ENCODE data around the gene JUND. TPM values are rescaled to one million over a fixed set of nuclear protein-coding genes. Genes with fewer than 3 reads are reported as not detected.

JUND gene
- total RNA-seq, 5 donors from 2014 or later (not counting 1 experiment from before 2014, with no cell fraction given), result 247 to 1,161 (median 272) TPM

DNA sequence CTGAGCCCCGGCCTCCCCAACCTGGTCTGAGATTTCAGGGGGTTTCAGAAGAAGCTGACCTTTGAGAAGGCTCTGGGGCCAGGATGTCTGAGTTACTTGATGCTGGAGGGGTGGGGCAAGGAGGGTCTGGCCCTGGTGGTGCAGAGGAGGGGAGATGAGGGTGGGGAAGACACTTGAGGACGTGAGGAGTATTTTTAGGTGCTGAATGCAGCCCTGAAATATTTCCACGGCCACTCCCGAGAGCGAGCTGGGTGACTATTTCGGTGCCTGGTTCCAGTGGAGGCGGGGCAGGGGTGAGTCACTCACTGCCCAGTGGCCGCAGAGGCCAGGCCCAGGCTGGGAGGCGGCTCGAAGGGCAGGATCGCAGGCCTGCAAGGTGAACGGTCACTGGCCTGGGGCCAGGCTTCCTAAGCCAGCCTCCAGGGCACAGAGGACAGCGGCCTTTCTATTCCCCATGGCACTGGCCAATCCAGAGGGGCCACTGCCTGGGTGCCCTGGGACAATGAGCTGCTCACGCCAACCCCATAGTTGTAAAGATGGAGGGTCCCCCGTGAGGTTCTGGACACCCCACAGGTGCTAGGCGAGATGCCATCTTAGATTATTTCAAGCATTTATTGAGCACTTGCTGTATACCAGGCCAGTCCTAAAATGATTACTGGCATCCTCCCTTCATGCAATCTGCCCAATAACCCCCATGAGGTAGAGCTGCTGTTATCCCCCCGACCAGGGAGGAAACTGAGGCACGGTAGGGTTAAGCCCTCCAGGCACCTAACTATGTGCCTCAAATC, 19.7 kb upstream of the JUND start:
- POLR2A ChIA-PET, result interaction anchor here (0.6 to 1.0 kb wide), 2 partner anchors 19 to 24 kb away, joined by 3 read pairs; partner anchors contain the start of gene JUND (in 1 of the 2)
- whole genome bisulfite sequencing (ENCODE audit: insufficient coverage), result 89% methylated on average over 15 of the region's 18 CpGs
- H3K4me3 Mint-ChIP-seq, result peak overlapping the region in 1 of 3 donors; percentile 16
- CTCF ChIA-PET, result no interaction called here
- H3K27ac Mint-ChIP-seq, result peak overlapping the region; percentile 75 to 80
- Histone ChIP-seq H3K4me1 (ENCODE audit: control insufficient read depth in 1 of 2, extremely low read depth in 1 of 2, insufficient read depth in 2 of 2, low read length in 2 of 2) (peaks cover 15 to 48% of the 10 kb centered on the region in 2 experiments), H3K9me3 (no peaks in the 10 kb centered on the region), H3K36me3 (ENCODE audit: control insufficient read depth in 2 of 2, extremely low read depth in 1 of 2, insufficient read depth in 1 of 2, low read length in 1 of 2) (peaks cover 0 to under 1% of the 10 kb centered on the region in 2 donors), H3K27me3 (replicated peaks in 1 of 2; ENCODE audit: control insufficient read depth in 2 of 2, extremely low read depth in 1 of 2, insufficient read depth in 2 of 2, low read length in 1 of 2) (no peaks in the 10 kb centered on the region), H3K27ac (ENCODE audit: low read length) (peak overlapping the region; percentile 96), H3K4me3 (ENCODE audit: control insufficient read depth in 1 of 2, extremely low read depth in 1 of 2, low read length in 1 of 2) (no peak overlapping the region)
- H3K9me3 Mint-ChIP-seq, result no peaks in the 10 kb centered on the region
- H3K36me3 Mint-ChIP-seq, result no peaks in the 10 kb centered on the region
- DNase-seq (no peak), ATAC-seq (replicated peaks in 1 of 4) (no peak)
- no peaks in the 10 kb centered on the region for H3K27me3 Mint-ChIP-seq
- H3K4me1 Mint-ChIP-seq, result peaks cover 27 to 49% (median 37%) of the 10 kb centered on the region in 3 donors

DNA sequence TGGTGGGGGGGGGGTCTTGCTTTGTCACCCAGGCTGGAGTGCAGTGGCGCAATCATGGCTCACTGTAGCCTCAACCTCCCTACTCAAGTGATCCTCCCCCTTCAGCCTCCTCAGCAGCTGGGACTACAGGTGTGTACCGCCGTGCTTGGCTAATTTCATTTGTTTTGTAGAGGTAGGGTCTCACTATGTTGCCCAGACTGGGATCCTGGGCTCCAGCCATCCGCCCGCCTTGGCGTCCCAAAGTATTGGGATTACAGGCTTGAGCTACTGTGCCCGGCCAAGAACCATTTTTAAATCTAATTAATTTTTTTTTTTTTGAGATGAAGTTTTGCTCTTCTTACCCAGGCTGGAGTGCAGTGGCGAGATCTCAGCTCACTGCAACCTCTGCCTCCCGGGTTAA, 18.2 kb upstream of the JUND start:
- peaks cover 4 to 39% of the 10 kb centered on the region in 2 experiments for H3K4me1 ChIP-seq (ENCODE audit: control insufficient read depth in 1 of 2, extremely low read depth in 1 of 2, insufficient read depth in 2 of 2, low read length in 2 of 2)
- ChIA-PET POLR2A (no interaction called here), CTCF (no interaction called here)
- no peaks in the 10 kb centered on the region for H3K36me3 ChIP-seq (ENCODE audit: control insufficient read depth in 2 of 2, extremely low read depth in 1 of 2, insufficient read depth in 1 of 2, low read length in 1 of 2)
- Mint-ChIP-seq H3K27ac (peak overlapping the region in 1 of 2 donors; percentile 43), H3K4me1 (peaks cover 24 to 45% (median 30%) of the 10 kb centered on the region in 3 donors), H3K9me3 (no peaks in the 10 kb centered on the region), H3K4me3 (no peak overlapping the region), H3K27me3 (no peaks in the 10 kb centered on the region), H3K36me3 (no peaks in the 10 kb centered on the region)
- H3K27me3 ChIP-seq (replicated peaks in 1 of 2; ENCODE audit: control insufficient read depth in 2 of 2, extremely low read depth in 1 of 2, insufficient read depth in 2 of 2, low read length in 1 of 2), result no peaks in the 10 kb centered on the region
- H3K9me3 ChIP-seq, result no peaks in the 10 kb centered on the region
- ATAC-seq (replicated peaks in 1 of 4) (no peak), DNase-seq (no peak)
- no peak overlapping the region for H3K27ac ChIP-seq (ENCODE audit: low read length)
- H3K4me3 ChIP-seq (ENCODE audit: control insufficient read depth in 1 of 2, extremely low read depth in 1 of 2, low read length in 1 of 2), result no peak overlapping the region
- 92% methylated on average over 2 of the region's 9 CpGs for WGBS (ENCODE audit: insufficient coverage)

DNA sequence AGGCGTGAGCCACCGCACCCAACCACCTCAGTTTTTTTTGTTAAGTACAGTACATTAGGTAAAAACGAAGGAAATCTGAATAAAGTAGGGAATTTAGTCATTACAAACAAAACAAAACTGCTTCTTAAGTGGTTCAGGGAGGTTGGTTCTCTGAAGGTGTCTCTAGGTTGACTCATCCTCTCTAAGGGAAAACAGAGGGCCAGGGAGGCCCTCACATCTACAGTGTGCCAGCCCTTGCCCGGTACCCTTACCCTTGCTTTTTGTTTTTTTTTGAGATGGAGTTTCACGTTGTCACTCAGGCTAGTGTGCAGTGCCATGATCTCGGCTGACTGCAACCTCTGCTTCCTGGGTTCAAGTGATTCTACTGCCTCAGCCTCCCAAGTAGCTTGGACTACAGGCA, 17.2 kb upstream of the JUND start:
- no peak for ATAC-seq (replicated peaks in 1 of 4)
- Histone ChIP-seq H3K27ac (ENCODE audit: low read length) (no peak overlapping the region), H3K9me3 (no peaks in the 10 kb centered on the region), H3K4me1 (ENCODE audit: control insufficient read depth in 1 of 2, extremely low read depth in 1 of 2, insufficient read depth in 2 of 2, low read length in 2 of 2) (peaks cover 4 to 40% of the 10 kb centered on the region in 2 experiments), H3K27me3 (replicated peaks in 1 of 2; ENCODE audit: control insufficient read depth in 2 of 2, extremely low read depth in 1 of 2, insufficient read depth in 2 of 2, low read length in 1 of 2) (no peaks in the 10 kb centered on the region), H3K36me3 (ENCODE audit: control insufficient read depth in 2 of 2, extremely low read depth in 1 of 2, insufficient read depth in 1 of 2, low read length in 1 of 2) (no peaks in the 10 kb centered on the region), H3K4me3 (ENCODE audit: control insufficient read depth in 1 of 2, extremely low read depth in 1 of 2, low read length in 1 of 2) (no peak overlapping the region)
- DNase-seq, result no peak
- ChIA-PET POLR2A (interaction anchor here in 1 of 2 donors (0.6 kb wide), 1 partner anchor 22 kb away, joined by 3 read pairs; no protein-coding TSS in a partner anchor), CTCF (no interaction called here)
- Mint-ChIP-seq H3K9me3 (no peaks in the 10 kb centered on the region), H3K4me1 (peaks cover 24 to 46% (median 31%) of the 10 kb centered on the region in 3 donors), H3K27ac (peak overlapping the region; percentile 46 to 52), H3K4me3 (no peak overlapping the region), H3K36me3 (no peaks in the 10 kb centered on the region), H3K27me3 (no peaks in the 10 kb centered on the region)
- 35% methylated on average over 3 of the region's 6 CpGs for WGBS (ENCODE audit: insufficient coverage)

DNA sequence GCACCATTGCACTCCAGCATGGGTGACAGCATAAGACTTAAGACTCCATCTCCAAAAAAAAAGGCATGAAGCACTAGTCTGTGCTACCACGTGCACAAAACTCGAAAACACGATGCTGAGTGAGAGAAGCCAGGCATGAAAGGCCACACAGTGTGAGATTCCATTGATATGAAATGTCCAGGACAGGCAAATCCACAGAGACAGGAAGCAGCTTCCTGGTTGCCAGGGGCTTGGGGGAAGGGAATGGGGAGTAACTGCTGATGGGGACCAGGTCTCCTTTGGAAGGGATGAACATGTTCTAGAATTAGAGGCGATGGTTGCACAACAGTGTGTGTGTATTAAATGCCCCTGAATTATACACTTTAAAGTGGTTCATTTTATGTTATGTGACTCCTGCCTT, 15.9 kb upstream of the JUND start:
- ATAC-seq (replicated peaks in 1 of 4), result no peak
- H3K36me3 Mint-ChIP-seq, result no peaks in the 10 kb centered on the region
- Histone ChIP-seq H3K27me3 (replicated peaks in 1 of 2; ENCODE audit: control insufficient read depth in 2 of 2, extremely low read depth in 1 of 2, insufficient read depth in 2 of 2, low read length in 1 of 2) (no peaks in the 10 kb centered on the region), H3K4me1 (ENCODE audit: control insufficient read depth in 1 of 2, extremely low read depth in 1 of 2, insufficient read depth in 2 of 2, low read length in 2 of 2) (peaks cover 2 to 40% of the 10 kb centered on the region in 2 experiments), H3K9me3 (no peaks in the 10 kb centered on the region), H3K36me3 (ENCODE audit: control insufficient read depth in 2 of 2, extremely low read depth in 1 of 2, insufficient read depth in 1 of 2, low read length in 1 of 2) (no peaks in the 10 kb centered on the region), H3K4me3 (ENCODE audit: control insufficient read depth in 1 of 2, extremely low read depth in 1 of 2, low read length in 1 of 2) (no peak overlapping the region), H3K27ac (ENCODE audit: low read length) (no peak overlapping the region)
- WGBS (ENCODE audit: insufficient coverage), result 90% methylated on average over 3 of the region's 4 CpGs
- CTCF ChIA-PET, result no interaction called here
- H3K4me1 Mint-ChIP-seq, result peaks cover 27 to 52% (median 34%) of the 10 kb centered on the region in 3 donors
- POLR2A ChIA-PET, result no interaction called here
- H3K27ac Mint-ChIP-seq, result peak overlapping the region in 1 of 2 donors; percentile 55
- DNase-seq, result no peak
- H3K9me3 Mint-ChIP-seq, result no peaks in the 10 kb centered on the region
- H3K4me3 Mint-ChIP-seq, result peak overlapping the region in 1 of 3 donors; percentile 24
- H3K27me3 Mint-ChIP-seq, result no peaks in the 10 kb centered on the region

DNA sequence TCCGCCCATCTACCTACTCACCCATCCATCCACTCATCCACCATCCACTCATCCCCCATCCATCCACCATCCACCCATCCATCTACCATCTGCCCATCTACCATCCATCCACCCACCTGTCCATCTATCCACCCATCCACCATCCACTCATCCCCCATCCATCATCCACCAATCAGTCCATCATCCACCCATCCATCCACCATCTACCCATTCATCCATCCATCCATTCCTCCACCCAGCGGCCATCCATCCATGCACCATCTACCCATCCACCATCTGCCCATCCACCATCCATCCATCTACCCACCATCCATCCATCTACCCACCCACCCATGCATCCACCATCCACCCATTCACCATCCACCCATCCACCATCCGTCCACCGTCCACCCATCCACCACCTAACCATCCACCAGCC, 13.6 kb upstream of the JUND start:
- CTCF ChIA-PET, result no interaction called here
- peak overlapping the region; percentile 87 to 89 for H3K27ac Mint-ChIP-seq
- Histone ChIP-seq H3K27ac (ENCODE audit: low read length) (peak overlapping the region; percentile 100), H3K27me3 (replicated peaks in 1 of 2; ENCODE audit: control insufficient read depth in 2 of 2, extremely low read depth in 1 of 2, insufficient read depth in 2 of 2, low read length in 1 of 2) (no peaks in the 10 kb centered on the region), H3K4me1 (ENCODE audit: control insufficient read depth in 1 of 2, extremely low read depth in 1 of 2, insufficient read depth in 2 of 2, low read length in 2 of 2) (peaks cover 10 to 52% of the 10 kb centered on the region in 2 experiments), H3K9me3 (no peaks in the 10 kb centered on the region), H3K36me3 (ENCODE audit: control insufficient read depth in 2 of 2, extremely low read depth in 1 of 2, insufficient read depth in 1 of 2, low read length in 1 of 2) (no peaks in the 10 kb centered on the region), H3K4me3 (ENCODE audit: control insufficient read depth in 1 of 2, extremely low read depth in 1 of 2, low read length in 1 of 2) (no peak overlapping the region)
- H3K4me3 Mint-ChIP-seq, result peak overlapping the region in 1 of 3 donors; percentile 89
- ATAC-seq (replicated peaks in 1 of 4), result no peak
- POLR2A ChIA-PET, result interaction anchor here in 1 of 2 donors (1.0 kb wide), 1 partner anchor 14 kb away, joined by 13 read pairs; the partner anchor contains the start of gene JUND
- no peaks in the 10 kb centered on the region for H3K36me3 Mint-ChIP-seq
- no peaks in the 10 kb centered on the region for H3K9me3 Mint-ChIP-seq
- peaks cover 41 to 64% (median 45%) of the 10 kb centered on the region in 3 donors for H3K4me1 Mint-ChIP-seq
- H3K27me3 Mint-ChIP-seq, result no peaks in the 10 kb centered on the region
- no peak for DNase-seq
- 77% methylated on average over 4 of the region's 4 CpGs for WGBS (ENCODE audit: insufficient coverage)

DNA sequence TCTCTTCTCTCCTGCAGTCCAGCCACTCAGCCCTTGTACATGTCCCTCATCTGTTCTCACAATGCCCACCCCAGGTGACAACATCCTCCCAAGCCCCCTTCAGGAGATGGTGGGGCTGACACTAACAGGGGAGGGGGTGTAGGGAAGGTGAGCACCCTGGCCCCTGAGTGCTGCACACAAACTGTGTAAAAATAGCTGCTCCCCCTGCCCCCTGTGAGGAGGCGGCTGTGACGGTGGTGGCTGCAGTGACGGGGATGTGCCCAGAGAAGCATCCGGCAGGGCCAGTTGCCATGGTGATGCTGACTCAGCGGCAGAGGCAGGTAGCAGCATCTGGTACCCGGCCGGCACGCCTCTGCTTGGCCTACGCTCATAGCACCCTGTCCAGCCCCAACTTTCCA, 13.0 kb upstream of the JUND start:
- DNase-seq, result peak in 34 of 35 experiments; percentile 78 to 96 (median 88)
- POLR2A ChIA-PET, result interaction anchor here (1.0 to 2.8 kb wide), 2 partner anchors 13 kb away, joined by 13 to 28 read pairs; partner anchors contain the start of gene JUND (in 2 of the 2)
- H3K9me3 Mint-ChIP-seq, result no peaks in the 10 kb centered on the region
- Histone ChIP-seq H3K4me3 (ENCODE audit: control insufficient read depth in 1 of 2, extremely low read depth in 1 of 2, low read length in 1 of 2) (no peak overlapping the region), H3K4me1 (ENCODE audit: control insufficient read depth in 1 of 2, extremely low read depth in 1 of 2, insufficient read depth in 2 of 2, low read length in 2 of 2) (peaks cover 14 to 58% of the 10 kb centered on the region in 2 experiments), H3K27me3 (replicated peaks in 1 of 2; ENCODE audit: control insufficient read depth in 2 of 2, extremely low read depth in 1 of 2, insufficient read depth in 2 of 2, low read length in 1 of 2) (no peaks in the 10 kb centered on the region), H3K36me3 (ENCODE audit: control insufficient read depth in 2 of 2, extremely low read depth in 1 of 2, insufficient read depth in 1 of 2, low read length in 1 of 2) (no peaks in the 10 kb centered on the region), H3K9me3 (no peaks in the 10 kb centered on the region), H3K27ac (ENCODE audit: low read length) (peak overlapping the region; percentile 100)
- no peaks in the 10 kb centered on the region for H3K36me3 Mint-ChIP-seq
- peak overlapping the region; percentile 87 to 89 for H3K27ac Mint-ChIP-seq
- H3K27me3 Mint-ChIP-seq, result no peaks in the 10 kb centered on the region
- CTCF ChIA-PET, result no interaction called here
- H3K4me1 Mint-ChIP-seq, result peaks cover 47 to 70% (median 50%) of the 10 kb centered on the region in 3 donors
- ATAC-seq (replicated peaks in 1 of 4), result peak; percentile 62 to 73 (median 70)
- peak overlapping the region; percentile 29 to 89 (median 49) for H3K4me3 Mint-ChIP-seq
- 0% methylated on average over 3 of the region's 9 CpGs for WGBS (ENCODE audit: insufficient coverage)
